Stimulated activated CD4-positive, alpha-beta T cell treated with anti-CD3 and anti-CD28 coated beads, Interleukin-4, amount 100 ng/mL, for 48 hours (primary cell): ENCODE results near the gene ARMC6.
"Not testable (repeated sequence)": the region's sequence is repeated elsewhere in the genome, so short reads cannot be mapped to it uniquely, and the experiment has no call there.

Source experiments
- DNase-seq, 2 donors: peaks; one replicate each; pipeline ENCODE4 v3.0.0-alpha.2; 2020; ENCODE audit warnings: low read depth in 2 of 2

ARMC6 gene

GRCh38 chr19:19074196-19074882 is 40.9 kb downstream of the ARMC6 start:
- DNase-seq: no peak

- no peak for DNase-seq
Measured at GRCh38 chr19:19075126-19075525, 41.7 kb downstream of the ARMC6 start.

- DNase-seq: no peak
Measured at GRCh38 chr19:19076476-19076875, 43.1 kb downstream of the ARMC6 start.

- DNase-seq: no peak
Measured at GRCh38 chr19:19077103-19077502, 43.7 kb downstream of the ARMC6 start.

- DNase-seq: no peak
Measured at GRCh38 chr19:19078801-19079200, 45.4 kb downstream of the ARMC6 start.

GRCh38 chr19:19079571-19079970 is 46.2 kb downstream of the ARMC6 start:
- DNase-seq: no peak

- no peak for DNase-seq
Measured at GRCh38 chr19:19081642-19082151, 48.3 kb downstream of the ARMC6 start.

- DNase-seq: no peak
Measured at GRCh38 chr19:19083413-19084178, 50.2 kb downstream of the ARMC6 start.

GRCh38 chr19:19087676-19088075 is 54.3 kb downstream of the ARMC6 start:
- DNase-seq: no peak

GRCh38 chr19:19094513-19094912 is 61.1 kb downstream of the ARMC6 start:
- no peak for DNase-seq

- no peak for DNase-seq
Measured at GRCh38 chr19:19095691-19096090, 62.3 kb downstream of the ARMC6 start.

- DNase-seq: no peak
Measured at GRCh38 chr19:19096641-19097627, 63.5 kb downstream of the ARMC6 start.

- no peak for DNase-seq
Measured at GRCh38 chr19:19098084-19098702, 64.8 kb downstream of the ARMC6 start.

GRCh38 chr19:19098703-19099632 is 65.6 kb downstream of the ARMC6 start:
- DNase-seq: no peak

- DNase-seq: no peak
Measured at GRCh38 chr19:19101540-19101939, 68.1 kb downstream of the ARMC6 start.

- not testable (repeated sequence) for DNase-seq
Measured at GRCh38 chr19:19102566-19102965, 69.2 kb downstream of the ARMC6 start.

GRCh38 chr19:19103167-19103566 is 69.8 kb downstream of the ARMC6 start:
- DNase-seq: no peak

- DNase-seq: no peak
Measured at GRCh38 chr19:19105365-19106055, 72.1 kb downstream of the ARMC6 start.

- DNase-seq: no peak
Measured at GRCh38 chr19:19106056-19106551, 72.7 kb downstream of the ARMC6 start.
